HepG2 (cell line): ENCODE results near the gene IFT122. TPM values are rescaled to one million over a fixed set of nuclear protein-coding genes. Genes with fewer than 3 reads are reported as not detected.

Source experiments
- FOSL1 ChIP-seq: sonication (generic); formaldehyde crosslinking; IDR thresholded peaks from 2 replicates; pipeline ENCODE4 v1.9.0; 2021; ENCODE audit warnings: missing genetic modification reagents, borderline replicate concordance
- KLF15 ChIP-seq: sonication (generic); formaldehyde crosslinking; IDR thresholded peaks from 2 replicates; pipeline ENCODE4 v1.8.1; 2023; ENCODE audit warnings: borderline replicate concordance, mild to moderate bottlenecking, inconsistent platforms, missing genetic modification reagents, mixed read lengths
- PITX1 ChIP-seq: sonication (generic); formaldehyde crosslinking; IDR thresholded peaks from 2 replicates; pipeline ENCODE4 v1.5.1; 2020; ENCODE audit warnings: mild to moderate bottlenecking, missing genetic modification reagents
- SOX13 ChIP-seq, 3 experiments: fragments of 450-650 bp in 1 of 3; sonication (generic) in 1 of 3; formaldehyde crosslinking in 1 of 3; IDR thresholded peaks in 2 of 3; conservative IDR thresholded peaks in 1 of 3; 2 replicates each; pipeline versions ENCODE4 v1.5.0 to v1.6.1; 2016 to 2020; ENCODE audit warnings: antibody characterized with exemption in 1 of 3, mild to moderate bottlenecking in 1 of 3, missing compliant biosample characterization in 1 of 3, missing genetic modification reagents in 1 of 3, moderate library complexity in 1 of 3
- TSC22D2 ChIP-seq: sonication (generic); formaldehyde crosslinking; IDR thresholded peaks from 2 replicates; pipeline ENCODE4 v1.5.1; 2020; ENCODE audit warnings: missing genetic modification reagents, mild to moderate bottlenecking, borderline replicate concordance
- XBP1 ChIP-seq: sonication (generic); formaldehyde crosslinking; IDR thresholded peaks from 2 replicates; pipeline ENCODE4 v1.5.0; 2020; ENCODE audit warnings: missing genetic modification reagents
- YEATS4 ChIP-seq: sonication (generic); formaldehyde crosslinking; IDR thresholded peaks from 2 replicates; pipeline ENCODE4 v1.4.0; 2020; ENCODE audit warnings: missing genetic modification reagents, borderline replicate concordance
- ZNF564 ChIP-seq: sonication (generic); formaldehyde crosslinking; IDR thresholded peaks from 2 replicates; pipeline ENCODE4 v1.8.1; 2023; ENCODE audit warnings: mild to moderate bottlenecking, missing genetic modification reagents
- ZNF678 ChIP-seq: sonication (generic); formaldehyde crosslinking; IDR thresholded peaks from 2 replicates; pipeline ENCODE4 v1.4.0; 2020; ENCODE audit warnings: mild to moderate bottlenecking, missing genetic modification reagents
- ZNF878 ChIP-seq: sonication (generic); formaldehyde crosslinking; IDR thresholded peaks from 2 replicates; pipeline ENCODE4 v1.8.1; 2023; ENCODE audit warnings: mild to moderate bottlenecking, missing genetic modification reagents, moderate library complexity
- polyA plus RNA-seq, 8 experiments: library from polyadenylated mRNA; depleted of rRNA in 3 of 8; stranded (reverse) in 7 of 8; unstranded in 1 of 8; fragments of >200 nt; fragmentation: Illumina TruSeq in 4 of 8; extraction: Trizol in 4 of 8; gene quantifications; 2 replicates each; pipeline versions ENCODE4 v1.2.1 to v1.2.3, GENCODE V29; 2011 to 2016; ENCODE audit warnings: low read depth in 4 of 8, missing spikeins in 1 of 8, mixed read lengths in 1 of 8; ENCODE audit not compliant: insufficient read depth in 1 of 8
- total RNA-seq, 5 experiments: library from RNA; depleted of rRNA; stranded (reverse); fragments of >200 nt; fragmentation: Illumina TruSeq; extraction: Trizol; gene quantifications; 2 replicates each; pipeline ENCODE4 v1.2.3, GENCODE V29; 2016; ENCODE audit warnings: low read depth in 1 of 5
- TF ChIP-seq, protein P1 (sequence below): sonication (generic); formaldehyde crosslinking; IDR thresholded peaks from 2 replicates; pipeline ENCODE4 v1.5.0; 2020; ENCODE audit warnings: missing genetic modification reagents
- TF ChIP-seq, protein P2 (sequence below): IDR thresholded peaks from 2 replicates; pipeline ENCODE4 v1.6.1; 2016
- TF ChIP-seq, protein P3 (sequence below): sonication (generic); formaldehyde crosslinking; IDR thresholded peaks from 2 replicates; pipeline ENCODE4 v1.4.0; 2020; ENCODE audit warnings: missing genetic modification reagents
- TF ChIP-seq, protein P4 (sequence below), 2 experiments: sonication (generic) in 1 of 2; formaldehyde crosslinking in 1 of 2; IDR thresholded peaks; 2 replicates each; pipeline versions ENCODE4 v1.5.1 to v1.6.1; 2011 to 2020; ENCODE audit warnings: borderline replicate concordance in 1 of 2, low read depth in 1 of 2, low read length in 1 of 2, mild to moderate bottlenecking in 1 of 2, missing genetic modification reagents in 1 of 2, moderate library complexity in 1 of 2
- TF ChIP-seq, protein P5 (sequence below): sonication (generic); formaldehyde crosslinking; IDR thresholded peaks from 2 replicates; pipeline ENCODE4 v1.4.0; 2020; ENCODE audit warnings: low read depth, mild to moderate bottlenecking, missing genetic modification reagents
- TF ChIP-seq, protein P6 (sequence below): sonication (generic); formaldehyde crosslinking; IDR thresholded peaks from 2 replicates; pipeline ENCODE4 v1.4.0; 2020; ENCODE audit warnings: mild to moderate bottlenecking, missing genetic modification reagents

Gene IFT122
- total and polyA plus RNA-seq, 2 of the 13 experiments (the other 11 are each of a cell fraction or from before 2014, with no cell fraction given): 10.1 to 10.3 TPM

DNA sequence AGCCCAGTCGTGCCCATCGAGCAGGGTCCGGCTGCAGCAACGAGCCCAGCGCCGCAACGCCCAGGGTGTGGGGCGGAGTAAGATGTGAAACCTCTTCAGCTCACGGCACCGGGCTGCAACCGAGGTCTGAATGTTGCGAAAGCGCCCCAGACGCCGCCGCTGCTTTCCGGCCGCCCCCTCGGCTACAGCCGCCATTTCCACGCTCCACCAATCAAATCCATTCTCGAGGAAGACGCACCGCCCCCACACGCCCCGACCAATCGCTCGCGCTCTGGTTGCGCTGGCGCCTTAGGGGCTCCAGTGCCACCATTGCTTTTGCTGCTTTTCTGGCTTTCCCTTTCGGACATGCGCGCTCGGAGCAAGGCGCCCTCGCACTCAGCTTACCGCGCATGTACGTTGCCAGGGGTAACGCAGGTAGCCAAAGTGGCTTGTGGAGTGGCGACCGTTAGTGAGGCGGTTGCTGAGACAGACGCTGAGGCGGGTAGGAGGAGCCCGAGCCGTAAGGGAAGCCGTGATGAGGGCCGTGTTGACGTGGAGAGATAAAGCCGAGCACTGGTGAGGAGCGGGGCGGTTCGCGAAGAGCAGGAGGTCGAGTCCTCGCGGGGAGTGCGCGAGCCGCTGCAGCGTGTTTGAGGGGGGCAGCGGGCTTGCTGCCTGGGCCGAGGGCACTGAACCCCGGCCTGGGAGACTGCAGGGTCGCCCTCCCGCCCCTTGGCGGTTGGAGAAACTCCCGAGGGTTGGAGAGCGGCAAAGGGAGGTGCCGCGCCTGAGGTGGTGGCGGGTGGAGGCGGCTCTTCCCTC lies at the start of gene IFT122, which contains the start of gene MBD4 (continued):
- TF ChIP-seq SOX13 (IDR thresholded peaks at IDR 0.05): no peak
- no peak for TF ChIP-seq SOX13 (CRISPR knock-in tag; conservative IDR thresholded peaks at IDR 0.05 in 1 of 2, IDR thresholded peaks at IDR 0.05 in 1 of 2)
- 0 out of 2 replicates have a peak, but pooled peaks have one; percentile 2 for TF ChIP-seq ZNF678
- TF ChIP-seq YEATS4 (CRISPR knock-in tag): peak; percentile 67; the same call in 1 of the 2 replicates
- TF ChIP-seq FOSL1: no peak
- TF ChIP-seq, protein P1, sequence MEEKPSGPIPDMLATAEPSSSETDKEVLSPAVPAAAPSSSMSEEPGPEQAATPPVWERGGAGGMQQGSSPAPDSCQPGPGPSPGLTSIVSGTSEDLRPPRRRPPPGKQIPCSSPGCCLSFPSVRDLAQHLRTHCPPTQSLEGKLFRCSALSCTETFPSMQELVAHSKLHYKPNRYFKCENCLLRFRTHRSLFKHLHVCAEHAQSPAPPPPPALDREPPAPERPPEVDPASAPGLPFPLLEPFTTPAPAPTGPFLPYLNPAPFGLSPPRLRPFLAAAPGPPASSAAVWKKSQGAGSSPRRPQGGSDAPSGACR (CRISPR knock-in tag): peak; percentile 53; the same call in 1 of the 2 replicates
- no peak for TF ChIP-seq TSC22D2 (CRISPR knock-in tag)
- TF ChIP-seq ZNF878: no peak
- TF ChIP-seq ZNF564 (CRISPR knock-in tag): no peak
- peak; percentile 63; the same call in 1 of the 2 replicates for TF ChIP-seq PITX1 (CRISPR knock-in tag)
- TF ChIP-seq, protein P2, sequence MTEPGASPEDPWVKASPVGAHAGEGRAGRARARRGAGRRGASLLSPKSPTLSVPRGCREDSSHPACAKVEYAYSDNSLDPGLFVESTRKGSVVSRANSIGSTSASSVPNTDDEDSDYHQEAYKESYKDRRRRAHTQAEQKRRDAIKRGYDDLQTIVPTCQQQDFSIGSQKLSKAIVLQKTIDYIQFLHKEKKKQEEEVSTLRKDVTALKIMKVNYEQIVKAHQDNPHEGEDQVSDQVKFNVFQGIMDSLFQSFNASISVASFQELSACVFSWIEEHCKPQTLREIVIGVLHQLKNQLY (CRISPR knock-in tag): no peak
- TF ChIP-seq, protein P3, sequence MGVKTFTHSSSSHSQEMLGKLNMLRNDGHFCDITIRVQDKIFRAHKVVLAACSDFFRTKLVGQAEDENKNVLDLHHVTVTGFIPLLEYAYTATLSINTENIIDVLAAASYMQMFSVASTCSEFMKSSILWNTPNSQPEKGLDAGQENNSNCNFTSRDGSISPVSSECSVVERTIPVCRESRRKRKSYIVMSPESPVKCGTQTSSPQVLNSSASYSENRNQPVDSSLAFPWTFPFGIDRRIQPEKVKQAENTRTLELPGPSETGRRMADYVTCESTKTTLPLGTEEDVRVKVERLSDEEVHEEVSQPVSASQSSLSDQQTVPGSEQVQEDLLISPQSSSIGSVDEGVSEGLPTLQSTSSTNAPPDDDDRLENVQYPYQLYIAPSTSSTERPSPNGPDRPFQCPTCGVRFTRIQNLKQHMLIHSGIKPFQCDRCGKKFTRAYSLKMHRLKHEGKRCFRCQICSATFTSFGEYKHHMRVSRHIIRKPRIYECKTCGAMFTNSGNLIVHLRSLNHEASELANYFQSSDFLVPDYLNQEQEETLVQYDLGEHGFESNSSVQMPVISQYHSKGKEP (CRISPR knock-in tag): no peak
- no peak for TF ChIP-seq XBP1 (CRISPR knock-in tag)
- TF ChIP-seq, protein P4, sequence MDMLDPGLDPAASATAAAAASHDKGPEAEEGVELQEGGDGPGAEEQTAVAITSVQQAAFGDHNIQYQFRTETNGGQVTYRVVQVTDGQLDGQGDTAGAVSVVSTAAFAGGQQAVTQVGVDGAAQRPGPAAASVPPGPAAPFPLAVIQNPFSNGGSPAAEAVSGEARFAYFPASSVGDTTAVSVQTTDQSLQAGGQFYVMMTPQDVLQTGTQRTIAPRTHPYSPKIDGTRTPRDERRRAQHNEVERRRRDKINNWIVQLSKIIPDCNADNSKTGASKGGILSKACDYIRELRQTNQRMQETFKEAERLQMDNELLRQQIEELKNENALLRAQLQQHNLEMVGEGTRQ (IDR thresholded peaks at IDR 0.05; ENCODE audit: low read depth, low read length): no peak
- TF ChIP-seq, protein P4 (CRISPR knock-in tag; IDR thresholded peaks at IDR 0.05; ENCODE audit: borderline replicate concordance): no peak; the same call in 1 of the 2 replicates
- no peak; the same call in 1 of the 2 replicates for TF ChIP-seq KLF15 (CRISPR knock-in tag)
- TF ChIP-seq, protein P5, sequence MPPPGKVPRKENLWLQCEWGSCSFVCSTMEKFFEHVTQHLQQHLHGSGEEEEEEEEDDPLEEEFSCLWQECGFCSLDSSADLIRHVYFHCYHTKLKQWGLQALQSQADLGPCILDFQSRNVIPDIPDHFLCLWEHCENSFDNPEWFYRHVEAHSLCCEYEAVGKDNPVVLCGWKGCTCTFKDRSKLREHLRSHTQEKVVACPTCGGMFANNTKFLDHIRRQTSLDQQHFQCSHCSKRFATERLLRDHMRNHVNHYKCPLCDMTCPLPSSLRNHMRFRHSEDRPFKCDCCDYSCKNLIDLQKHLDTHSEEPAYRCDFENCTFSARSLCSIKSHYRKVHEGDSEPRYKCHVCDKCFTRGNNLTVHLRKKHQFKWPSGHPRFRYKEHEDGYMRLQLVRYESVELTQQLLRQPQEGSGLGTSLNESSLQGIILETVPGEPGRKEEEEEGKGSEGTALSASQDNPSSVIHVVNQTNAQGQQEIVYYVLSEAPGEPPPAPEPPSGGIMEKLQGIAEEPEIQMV (CRISPR knock-in tag): no peak
- TF ChIP-seq, protein P6, sequence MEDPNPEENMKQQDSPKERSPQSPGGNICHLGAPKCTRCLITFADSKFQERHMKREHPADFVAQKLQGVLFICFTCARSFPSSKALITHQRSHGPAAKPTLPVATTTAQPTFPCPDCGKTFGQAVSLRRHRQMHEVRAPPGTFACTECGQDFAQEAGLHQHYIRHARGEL (CRISPR knock-in tag): 0 out of 2 replicates have a peak, but pooled peaks have one; percentile 72
